ENCODE measurements around the gene CCDC9B. TPM values are rescaled to one million over a fixed set of nuclear protein-coding genes. Genes with fewer than 3 reads are reported as not detected.

The CCDC9B gene
- total and polyA plus RNA-seq, 2 experiments from 2014 or later, result 8.2 to 14.6 TPM

DNA sequence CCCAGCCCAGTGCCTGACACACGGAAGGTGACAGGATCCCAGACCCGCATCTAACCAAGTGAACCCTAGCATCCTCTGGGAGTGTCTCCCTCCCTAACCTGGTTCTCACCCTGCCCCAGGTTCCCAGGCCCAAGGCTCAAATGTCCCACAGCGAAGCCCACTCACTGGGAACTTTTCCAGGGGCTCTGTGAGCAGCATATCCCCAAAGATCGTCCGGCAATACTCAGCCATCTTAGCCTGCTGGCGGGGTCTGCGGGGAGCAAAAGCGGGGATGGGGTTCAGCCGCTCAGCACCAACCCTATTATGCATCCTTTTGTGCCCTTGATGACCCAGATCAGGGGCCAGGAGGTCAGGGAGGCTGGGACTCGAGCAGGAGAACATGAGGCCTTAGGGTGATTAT, 43.4 kb downstream of the CCDC9B start:
- H3K4me1 ChIP-seq (ENCODE audit: low read depth), result peaks cover 66% of the 10 kb centered on the region
- no peaks in the 10 kb centered on the region for H3K9me3 ChIP-seq (ENCODE audit: low read depth)
- no peaks in the 10 kb centered on the region for H3K36me3 ChIP-seq
- TF ChIP-seq, protein P1, sequence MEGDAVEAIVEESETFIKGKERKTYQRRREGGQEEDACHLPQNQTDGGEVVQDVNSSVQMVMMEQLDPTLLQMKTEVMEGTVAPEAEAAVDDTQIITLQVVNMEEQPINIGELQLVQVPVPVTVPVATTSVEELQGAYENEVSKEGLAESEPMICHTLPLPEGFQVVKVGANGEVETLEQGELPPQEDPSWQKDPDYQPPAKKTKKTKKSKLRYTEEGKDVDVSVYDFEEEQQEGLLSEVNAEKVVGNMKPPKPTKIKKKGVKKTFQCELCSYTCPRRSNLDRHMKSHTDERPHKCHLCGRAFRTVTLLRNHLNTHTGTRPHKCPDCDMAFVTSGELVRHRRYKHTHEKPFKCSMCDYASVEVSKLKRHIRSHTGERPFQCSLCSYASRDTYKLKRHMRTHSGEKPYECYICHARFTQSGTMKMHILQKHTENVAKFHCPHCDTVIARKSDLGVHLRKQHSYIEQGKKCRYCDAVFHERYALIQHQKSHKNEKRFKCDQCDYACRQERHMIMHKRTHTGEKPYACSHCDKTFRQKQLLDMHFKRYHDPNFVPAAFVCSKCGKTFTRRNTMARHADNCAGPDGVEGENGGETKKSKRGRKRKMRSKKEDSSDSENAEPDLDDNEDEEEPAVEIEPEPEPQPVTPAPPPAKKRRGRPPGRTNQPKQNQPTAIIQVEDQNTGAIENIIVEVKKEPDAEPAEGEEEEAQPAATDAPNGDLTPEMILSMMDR (IDR thresholded peaks at IDR 0.05; ENCODE audit: low read depth, low read length), result no peak
- H3K27ac ChIP-seq, result peak overlapping the region; percentile 86
- H3K27me3 ChIP-seq, result no peaks in the 10 kb centered on the region
- H3K4me3 ChIP-seq, result no peak overlapping the region
- DNase-seq (ENCODE audit: low read depth in 1 of 2, low spot score in 1 of 2), result no peak

DNA sequence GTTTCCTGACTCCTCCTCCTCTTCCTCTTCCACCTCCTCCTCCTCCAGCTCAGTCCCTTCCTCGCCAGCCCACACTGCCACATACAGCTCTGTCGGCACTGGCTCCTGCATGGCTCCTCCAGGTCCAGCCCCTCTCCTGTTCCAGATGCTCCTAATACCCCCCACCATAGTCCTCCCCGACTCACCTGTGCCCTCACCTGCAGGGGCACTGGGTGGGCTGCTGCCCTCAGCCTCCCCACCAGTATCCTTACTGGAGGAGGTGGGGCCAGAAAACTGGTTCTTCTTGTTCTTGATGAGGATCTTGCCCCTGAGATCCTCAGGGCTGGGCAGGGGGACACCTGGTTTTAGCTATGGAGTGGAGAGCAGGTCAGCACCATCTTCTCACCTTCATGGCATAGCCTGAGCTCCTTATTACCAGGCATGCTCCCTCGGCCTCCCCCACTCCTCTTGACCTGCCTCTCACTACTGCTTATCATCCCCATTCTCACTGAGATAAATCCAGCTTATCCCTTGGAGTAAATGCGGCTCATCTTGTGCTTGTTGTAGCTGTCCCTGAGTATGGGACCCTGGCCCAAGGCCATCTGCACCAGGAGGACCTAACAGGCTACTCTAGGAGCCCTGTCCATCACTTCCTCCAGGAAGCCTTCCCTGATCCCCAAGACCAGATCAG, 44.0 kb downstream of the CCDC9B start:
- H3K27me3 ChIP-seq, result peaks cover 6% of the 10 kb centered on the region

DNA sequence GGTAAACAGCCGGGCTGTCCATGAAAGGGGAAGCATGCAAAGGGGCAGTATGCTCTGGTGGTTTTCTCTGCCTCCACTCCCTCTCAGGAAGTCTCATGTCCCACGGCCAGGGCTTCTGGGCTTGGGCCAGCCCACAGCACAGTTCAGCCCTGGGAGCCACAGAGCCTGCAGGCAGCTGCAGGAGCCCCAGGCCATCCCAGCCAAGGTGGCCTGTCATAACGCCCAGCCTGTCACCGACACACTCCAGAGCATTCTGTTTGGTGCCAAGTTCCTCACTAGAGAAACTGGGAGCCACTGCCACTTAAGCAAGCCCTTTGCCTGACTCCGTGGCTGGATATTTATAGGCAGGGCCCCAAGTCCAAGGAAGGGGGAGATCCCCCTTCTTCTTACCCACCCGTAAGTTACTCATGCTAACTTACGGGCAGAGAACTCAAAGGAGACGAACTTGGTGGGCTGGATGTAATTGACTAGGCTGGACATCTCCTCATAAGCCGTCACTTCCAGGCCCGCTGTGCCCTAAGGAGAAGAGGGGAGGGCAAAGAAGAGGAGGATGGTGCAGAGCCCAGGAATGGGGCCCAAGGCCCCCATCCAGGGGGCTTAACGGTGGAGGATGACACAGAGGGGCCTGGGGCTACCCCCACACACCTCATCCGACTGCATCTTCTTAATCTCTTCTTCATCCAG, 44.7 kb downstream of the CCDC9B start:
- Histone ChIP-seq H3K27ac (peak overlapping the region; percentile 86), H3K4me1 (ENCODE audit: low read depth) (peaks cover 62% of the 10 kb centered on the region), H3K36me3 (no peaks in the 10 kb centered on the region), H3K9me3 (ENCODE audit: low read depth) (no peaks in the 10 kb centered on the region), H3K4me3 (no peak overlapping the region), H3K27me3 (peaks cover 8% of the 10 kb centered on the region)
- DNase-seq (ENCODE audit: low read depth in 1 of 2, low spot score in 1 of 2), result peak; percentile 20 to 87
- TF ChIP-seq, protein P1 (IDR thresholded peaks at IDR 0.05; ENCODE audit: low read depth, low read length), result no peak

More for the DNA sequence above, 44.0 kb downstream of the CCDC9B start:
- Histone ChIP-seq H3K9me3 (ENCODE audit: low read depth) (no peaks in the 10 kb centered on the region), H3K36me3 (no peaks in the 10 kb centered on the region), H3K4me1 (ENCODE audit: low read depth) (peaks cover 64% of the 10 kb centered on the region), H3K4me3 (no peak overlapping the region), H3K27ac (peak overlapping the region; percentile 86)
- TF ChIP-seq, protein P1 (IDR thresholded peaks at IDR 0.05; ENCODE audit: low read depth, low read length), result no peak
- DNase-seq (ENCODE audit: low read depth in 1 of 2, low spot score in 1 of 2), result no peak

DNA sequence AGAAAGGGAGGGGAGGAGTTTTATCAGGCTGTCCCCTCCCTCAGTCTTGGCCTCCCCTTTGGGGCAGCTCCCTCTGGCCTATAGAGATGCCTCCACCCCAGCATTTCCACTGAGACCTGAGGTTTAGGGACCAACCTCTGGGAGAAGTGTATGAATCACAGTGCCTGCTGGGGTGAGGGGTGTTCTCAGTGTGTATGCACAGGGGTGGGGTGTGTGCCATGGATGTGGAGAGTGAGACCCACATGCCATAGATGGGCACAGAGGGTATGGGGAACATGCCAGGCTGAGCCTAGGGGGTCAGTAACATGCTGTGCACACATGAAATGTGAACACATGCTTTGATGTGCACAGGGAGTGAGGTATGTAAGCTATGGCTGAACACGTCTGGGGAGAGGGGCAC, 45.4 kb downstream of the CCDC9B start:
- H3K36me3 ChIP-seq, result no peaks in the 10 kb centered on the region
- H3K4me3 ChIP-seq, result no peak overlapping the region
- H3K27ac ChIP-seq, result peak overlapping the region; percentile 86
- peaks cover 56% of the 10 kb centered on the region for H3K4me1 ChIP-seq (ENCODE audit: low read depth)
- no peaks in the 10 kb centered on the region for H3K9me3 ChIP-seq (ENCODE audit: low read depth)
- TF ChIP-seq, protein P1 (IDR thresholded peaks at IDR 0.05; ENCODE audit: low read depth, low read length), result no peak
- no peak for DNase-seq (ENCODE audit: low read depth in 1 of 2, low spot score in 1 of 2)
- H3K27me3 ChIP-seq, result peaks cover 11% of the 10 kb centered on the region

DNA sequence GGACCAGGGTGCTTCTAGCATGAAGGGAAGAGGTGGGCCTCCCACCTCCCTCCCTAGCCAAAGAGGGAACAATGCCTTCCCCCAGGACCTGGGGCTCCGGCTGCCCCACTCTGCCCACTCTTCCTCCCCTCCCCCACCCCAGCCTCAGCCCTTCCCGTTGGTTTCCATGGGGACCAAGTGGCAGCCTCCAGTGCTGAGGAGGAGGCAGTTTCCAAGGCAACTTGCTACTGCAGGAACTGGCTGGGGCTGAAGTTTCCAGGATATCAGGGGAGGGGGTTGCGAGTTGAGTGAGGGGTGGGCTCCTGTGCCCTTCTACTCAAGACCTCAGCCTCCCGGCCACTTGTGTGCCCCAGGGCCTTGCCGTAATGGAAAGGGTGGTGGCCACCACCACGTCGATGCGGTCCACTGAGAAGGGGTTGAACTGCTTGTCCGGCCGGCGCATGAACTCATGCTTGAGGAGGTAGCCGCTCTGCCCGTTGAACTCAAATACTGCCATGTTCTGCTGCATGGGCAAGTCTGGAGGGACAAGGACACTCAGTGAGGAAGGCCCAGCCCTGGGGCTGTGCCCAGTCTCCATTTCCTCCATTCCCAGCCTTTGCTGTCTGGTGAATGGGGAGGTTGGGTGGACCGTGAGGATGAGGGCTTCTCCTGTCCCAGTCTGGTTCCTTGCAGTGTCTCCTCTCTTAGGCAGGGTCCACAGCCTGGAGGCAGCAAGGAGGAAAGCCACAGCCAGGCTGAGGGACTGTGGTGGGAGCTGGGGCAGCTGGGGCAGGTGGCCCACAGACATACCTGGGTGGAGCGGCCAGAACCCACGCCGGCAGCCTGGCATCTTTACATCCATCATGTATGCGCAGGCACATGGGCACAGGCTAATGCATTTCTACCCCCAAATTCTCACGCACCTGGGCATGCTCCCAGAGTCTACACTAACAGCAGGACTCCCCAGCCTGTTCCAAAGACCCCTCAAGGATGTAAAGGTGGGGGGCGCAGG, 46.5 kb downstream of the CCDC9B start:
- Histone ChIP-seq H3K27ac (no peak overlapping the region), H3K4me1 (ENCODE audit: low read depth) (peaks cover 56% of the 10 kb centered on the region), H3K4me3 (no peak overlapping the region), H3K9me3 (ENCODE audit: low read depth) (no peaks in the 10 kb centered on the region), H3K36me3 (no peaks in the 10 kb centered on the region), H3K27me3 (peaks cover 15% of the 10 kb centered on the region)
- no peak for DNase-seq (ENCODE audit: low read depth in 1 of 2, low spot score in 1 of 2)
- TF ChIP-seq, protein P1 (IDR thresholded peaks at IDR 0.05; ENCODE audit: low read depth, low read length), result no peak

Measured in cardiac muscle cell (in vitro differentiated cells and primary cell).